SKM-1 (cell line): ENCODE data around the gene STPG1.

Experiments used
- DNase-seq: peaks from one replicate; lab custom pipeline; 2025; ENCODE audit not compliant: unreplicated experiment; lab: John Stamatoyannopoulos, UW

STPG1 gene

DNA sequence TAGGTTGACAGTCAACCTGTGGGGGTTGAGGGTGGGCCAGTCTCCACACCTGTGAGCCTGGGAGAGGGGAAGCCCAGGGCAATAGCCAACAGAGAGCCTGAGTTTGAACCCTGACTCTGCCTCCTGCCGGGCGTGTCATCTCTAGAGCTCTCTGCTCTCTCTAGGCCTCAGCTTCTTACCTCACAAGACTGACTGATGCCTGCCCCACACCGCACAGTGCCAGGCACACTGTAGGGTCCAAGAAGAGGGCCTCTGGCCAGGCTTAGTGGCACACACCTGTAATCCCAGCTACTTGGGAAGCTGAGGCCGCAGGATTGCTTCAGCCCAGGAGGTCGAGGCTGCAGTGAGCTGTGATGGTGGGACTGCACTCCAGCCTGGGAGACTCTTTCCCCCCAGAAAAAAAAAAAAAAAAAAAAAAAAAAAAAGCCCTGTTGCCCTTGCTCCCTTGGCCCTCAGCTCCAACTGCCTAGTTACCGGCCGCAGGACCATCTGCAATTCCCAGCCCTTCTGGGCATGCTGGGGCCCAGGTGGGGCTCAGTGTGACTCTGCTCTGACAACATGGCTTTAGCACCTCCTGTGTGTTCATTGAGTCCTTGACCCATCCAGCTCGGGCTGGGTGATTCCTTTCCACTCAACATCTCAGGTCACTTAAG, 69.4 kb downstream of the STPG1 start:
- DNase-seq, result no peak

DNA sequence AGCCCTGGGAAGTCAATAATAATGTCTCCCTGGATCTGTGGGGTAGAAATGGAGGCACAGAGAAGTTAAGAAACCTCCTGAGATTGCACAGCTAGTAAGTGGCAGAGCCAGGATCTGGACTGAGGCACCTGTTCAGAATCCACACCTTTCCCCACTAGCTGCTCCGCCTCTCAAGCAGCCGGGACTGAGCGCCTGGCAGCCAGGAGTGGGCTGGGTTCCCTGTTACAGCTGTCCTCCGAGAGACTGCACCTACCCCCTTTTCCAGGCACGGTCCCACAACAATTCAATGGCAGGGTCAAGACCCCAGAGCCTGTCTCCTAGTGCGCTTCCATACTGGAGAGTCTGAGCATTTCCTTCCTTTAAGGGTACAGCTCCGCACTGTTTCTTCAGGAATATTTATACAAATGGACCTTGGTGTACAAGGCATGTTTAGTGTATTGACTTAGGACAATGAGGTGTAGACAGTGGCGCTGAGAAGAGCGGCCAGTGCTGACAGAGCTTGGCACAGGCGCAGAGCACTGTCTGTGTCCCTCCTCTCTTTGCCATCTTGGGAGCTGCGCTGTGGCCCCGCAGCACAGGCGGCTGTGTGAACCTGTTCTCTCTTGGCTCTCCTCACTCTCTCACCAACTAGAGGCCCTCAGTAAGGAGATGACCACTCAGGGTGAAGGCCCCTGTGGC, 70.0 kb downstream of the STPG1 start:
- DNase-seq, result no peak

- no peak for DNase-seq
Observed at GRCh38 chr1:24341260-24341659, 72.3 kb downstream of the STPG1 start.

DNA sequence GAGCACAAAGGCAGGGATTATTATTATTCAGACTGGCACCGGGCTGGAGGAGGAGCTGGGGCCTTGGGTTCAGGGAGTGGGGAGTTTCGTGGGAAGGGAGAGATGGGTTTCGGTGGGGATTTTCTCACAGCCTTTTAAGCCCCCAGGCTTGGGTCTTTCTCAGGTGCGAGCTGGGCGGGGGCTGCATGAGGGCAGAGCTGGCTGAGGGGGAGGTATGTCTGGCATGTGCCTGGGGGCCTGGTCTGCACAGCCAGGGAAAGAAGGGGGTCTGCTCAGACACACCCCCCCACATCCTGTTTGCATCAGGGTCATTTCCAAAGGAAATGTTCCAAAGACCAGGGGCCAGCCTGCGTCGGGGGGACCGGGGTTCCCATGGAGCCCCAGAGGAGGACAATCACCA, 72.8 kb downstream of the STPG1 start:
- DNase-seq, result no peak

DNA sequence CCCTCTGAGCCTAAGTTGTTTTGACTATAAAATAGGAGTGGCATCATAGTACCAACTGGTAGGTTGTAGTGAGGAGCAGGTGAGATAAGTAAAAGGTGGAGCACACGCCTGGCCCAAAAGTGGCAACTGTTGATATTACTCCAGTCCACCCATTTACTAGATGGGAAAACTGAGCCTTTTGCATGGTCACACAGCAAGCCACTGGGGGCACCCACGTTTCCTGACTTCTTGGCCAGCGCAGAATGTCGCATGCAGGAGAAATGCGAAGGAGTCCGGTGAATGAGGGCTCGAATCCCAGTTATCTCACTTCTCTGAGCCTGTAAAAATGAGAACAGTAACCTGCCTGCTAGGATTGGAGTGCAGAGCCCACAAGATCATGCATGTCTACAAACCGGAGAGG, 73.6 kb downstream of the STPG1 start:
- no peak for DNase-seq

DNA sequence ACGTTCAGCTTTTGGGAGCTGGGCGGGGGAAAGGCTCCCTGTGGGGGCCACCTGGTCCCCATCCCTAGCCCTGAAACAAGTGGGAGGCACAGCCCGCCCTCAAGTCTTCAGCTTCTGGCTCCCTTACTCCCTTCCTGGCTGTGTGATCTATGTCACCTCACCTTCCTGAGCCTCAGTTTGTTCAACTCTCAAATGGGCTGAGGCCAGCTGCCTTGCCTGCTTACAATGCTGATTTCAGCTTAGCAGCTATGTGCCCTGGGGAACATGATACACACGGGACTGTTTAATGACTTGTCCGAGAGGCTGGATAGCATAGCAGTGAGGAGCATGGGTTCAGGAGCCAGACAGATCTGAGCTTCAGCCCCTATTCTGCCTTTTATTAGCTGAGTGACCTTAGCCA, 75.1 kb downstream of the STPG1 start:
- DNase-seq, result no peak

DNA sequence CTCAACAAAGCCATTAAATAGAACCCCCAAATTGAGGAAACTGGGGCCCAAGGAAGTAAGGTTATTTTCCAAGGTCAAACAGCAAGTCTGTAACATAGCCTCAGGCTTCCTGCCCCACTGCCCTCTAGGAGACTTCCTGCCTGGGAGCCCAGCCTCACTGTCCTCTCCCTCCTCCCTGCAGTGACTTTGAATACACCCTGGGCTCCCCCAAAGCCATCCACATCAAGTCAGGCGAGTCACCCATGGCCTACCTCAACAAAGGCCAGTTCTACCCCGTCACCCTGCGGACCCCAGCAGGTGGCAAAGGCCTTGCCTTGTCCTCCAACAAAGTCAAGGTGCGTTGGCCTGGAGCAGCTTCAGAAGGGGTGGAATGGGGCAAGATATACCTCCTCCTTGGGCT, 76.1 kb downstream of the STPG1 start:
- no peak for DNase-seq

DNA sequence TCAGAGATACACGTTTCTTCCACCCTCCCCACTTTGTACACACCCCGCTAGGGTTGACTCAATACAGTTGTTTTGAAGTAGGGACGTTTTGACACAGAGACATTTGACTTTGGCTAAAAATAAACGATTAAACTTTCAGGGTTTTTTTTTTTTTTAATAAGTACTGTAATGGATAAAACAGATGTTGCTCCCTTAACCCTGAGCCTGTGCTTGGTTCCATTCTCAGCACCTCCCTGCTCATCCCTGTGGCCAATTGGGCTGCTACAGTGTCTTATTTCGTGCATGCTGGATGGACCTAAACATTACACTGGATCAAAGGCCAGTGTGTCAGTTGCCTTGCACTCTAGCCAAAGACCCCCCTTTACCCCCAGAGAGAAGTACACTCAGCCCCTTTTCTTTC, 77.5 kb downstream of the STPG1 start:
- DNase-seq, result no peak

DNA sequence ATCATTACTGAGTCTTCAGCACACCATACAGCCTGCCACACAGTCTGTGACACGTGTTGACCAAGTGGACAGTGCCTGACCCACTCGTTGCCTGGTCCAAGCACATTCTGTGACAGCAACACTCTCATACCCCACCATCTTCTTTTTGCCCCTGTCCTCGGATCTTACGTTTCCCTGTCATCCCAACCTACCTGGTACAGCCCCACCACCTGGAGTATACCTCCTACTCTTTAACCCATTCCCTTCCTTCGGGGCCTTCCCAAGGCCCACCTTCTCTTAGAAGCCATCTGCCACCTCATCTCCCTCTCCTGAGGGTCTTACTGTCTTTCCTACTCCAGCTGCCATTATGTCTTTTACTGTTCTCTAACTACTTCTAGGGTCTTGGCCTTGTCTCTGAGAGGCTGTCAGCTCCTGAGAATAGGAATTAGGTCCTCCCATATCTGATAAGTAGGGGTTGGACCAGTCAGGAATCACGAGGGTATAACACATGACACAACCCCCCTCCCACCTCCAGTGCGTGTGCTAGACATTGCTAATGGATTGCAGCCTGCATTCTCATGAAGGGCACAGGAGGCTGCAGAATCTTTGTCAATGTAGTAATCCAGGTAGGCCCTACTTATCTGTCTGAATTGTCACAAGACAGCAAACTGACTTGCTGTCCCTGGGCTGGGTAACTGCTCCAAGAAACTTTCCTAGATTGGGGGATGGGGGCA, 81.5 kb downstream of the STPG1 start:
- no peak for DNase-seq

GRCh38 chr1:24329797-24330543, 83.6 kb downstream of the STPG1 start:
- no peak for DNase-seq

DNA sequence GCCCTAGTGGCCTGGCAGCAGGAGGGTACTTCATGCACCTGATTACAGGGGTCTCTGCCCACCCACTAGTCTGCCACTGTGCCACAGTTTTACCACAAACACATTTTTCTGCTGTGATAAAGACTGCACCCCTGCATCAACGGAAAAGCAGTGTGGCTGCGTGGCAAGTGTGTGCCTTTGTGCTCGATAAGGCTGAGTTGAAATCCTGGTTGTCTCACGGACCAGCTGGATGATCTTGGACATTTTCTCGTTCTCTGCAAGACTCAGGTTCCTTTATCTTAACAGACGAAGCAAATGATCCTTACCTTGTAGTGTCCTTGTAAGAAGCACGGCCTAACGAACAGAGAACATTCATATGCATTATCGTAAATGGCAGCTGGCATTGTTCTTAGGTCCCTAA, 84.3 kb downstream of the STPG1 start:
- DNase-seq, result no peak

DNA sequence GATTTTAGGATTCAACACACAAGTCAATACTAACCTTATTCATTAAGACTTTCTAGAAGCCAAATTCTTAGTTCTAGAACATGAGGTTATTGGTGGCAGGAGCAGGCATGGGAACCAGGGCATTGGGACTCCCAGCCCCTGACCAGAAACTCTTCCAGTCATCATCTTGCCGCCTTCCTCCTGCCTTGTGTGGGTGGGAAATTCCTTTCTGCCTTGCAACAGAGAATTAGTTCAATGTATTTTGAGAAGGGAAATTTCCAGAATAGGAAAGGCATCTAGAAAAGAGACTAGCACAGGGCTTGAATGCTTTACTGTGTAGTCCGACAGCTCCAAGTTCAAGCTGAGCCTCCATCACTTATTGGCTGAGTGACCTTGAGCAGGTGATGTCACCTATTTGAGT, 85.7 kb downstream of the STPG1 start:
- no peak for DNase-seq

DNA sequence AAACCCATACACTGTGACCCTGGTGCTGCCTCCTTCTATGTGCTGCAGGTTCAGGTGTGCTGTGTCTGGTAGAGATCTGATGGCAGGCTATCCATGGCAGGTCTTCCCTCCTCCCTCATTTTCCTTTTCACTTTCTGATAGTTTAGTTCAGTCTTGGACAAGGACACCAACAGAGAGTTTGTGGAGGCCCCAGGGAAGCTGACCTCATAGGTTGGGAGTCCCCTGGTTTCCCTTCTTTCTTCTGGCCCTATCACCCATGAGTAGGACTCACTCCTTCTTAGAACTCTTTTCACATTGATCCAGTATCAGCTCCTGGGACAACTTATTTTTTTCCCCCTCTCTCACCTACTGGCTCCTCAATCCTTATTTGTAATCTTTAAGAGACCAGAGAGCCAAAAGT, 86.1 kb downstream of the STPG1 start:
- no peak for DNase-seq

DNA sequence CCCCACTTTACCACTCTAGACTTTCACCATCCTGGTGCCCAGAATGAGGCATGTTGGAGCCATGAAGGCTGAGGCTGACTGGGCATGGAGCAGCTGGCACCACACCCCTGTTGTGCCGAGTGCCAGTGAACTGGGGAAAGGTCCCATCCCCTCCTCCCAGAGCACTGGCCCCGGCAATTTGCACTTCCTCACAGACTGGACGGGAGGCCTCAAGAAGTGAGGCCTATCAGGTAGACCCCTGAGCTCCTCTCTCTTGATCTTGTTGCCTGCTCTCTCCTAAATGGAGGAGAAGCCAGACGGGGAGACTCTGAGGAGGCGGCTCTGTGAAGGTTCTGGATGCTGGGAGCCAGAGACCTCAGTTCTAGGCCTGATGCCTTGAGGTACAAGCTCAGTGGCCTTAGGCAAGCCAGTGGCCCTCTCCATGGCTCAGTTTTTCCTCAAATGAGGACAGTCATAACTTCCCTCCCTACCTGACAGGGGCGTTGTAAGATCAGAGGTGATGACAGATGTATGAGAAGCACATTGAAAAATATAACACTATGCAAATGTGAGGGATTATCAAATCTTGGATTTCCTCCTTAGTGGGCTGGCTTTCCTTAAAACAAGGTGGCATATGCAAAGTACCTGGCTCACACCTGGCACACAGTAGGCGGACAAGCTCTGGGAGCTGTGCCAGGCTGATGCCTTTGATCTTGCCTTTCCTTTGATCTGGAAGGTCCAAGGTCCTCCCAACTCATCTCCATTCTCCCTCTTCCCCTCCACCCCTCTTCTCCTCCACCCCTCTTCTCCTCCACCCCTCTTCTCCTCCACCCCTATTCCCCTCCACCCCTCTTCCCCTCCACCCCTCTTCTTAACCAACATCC, 87.8 kb downstream of the STPG1 start:
- DNase-seq, result no peak

- DNase-seq, result no peak
Observed at GRCh38 chr1:24324903-24325302, 88.7 kb downstream of the STPG1 start.

GRCh38 chr1:24323281-24323680, 90.3 kb downstream of the STPG1 start:
- no peak for DNase-seq

GRCh38 chr1:24322470-24323177, 91.0 kb downstream of the STPG1 start:
- DNase-seq, result no peak

GRCh38 chr1:24321697-24322469, 91.7 kb downstream of the STPG1 start:
- no peak for DNase-seq

GRCh38 chr1:24321126-24321525, 92.5 kb downstream of the STPG1 start:
- no peak for DNase-seq
